Kidney (tissue), 14 donors: ENCODE measurements around the gene WSB1. TPM values are rescaled to one million over a fixed set of nuclear protein-coding genes. Genes with fewer than 3 reads are reported as not detected.

ENCODE experiments used
- DNase-seq, 5 donors: peaks; one replicate each; pipeline ENCODE4 v3.0.0-alpha.2; 2013 to 2020
- FAIRE-seq: peaks from 2 replicates; lab custom pipeline; 2012; peaks lifted over from hg19 to GRCh38; lab: Jason Lieb, UNC
- H3K27ac ChIP-seq, 2 donors: one replicate each; pipeline ENCODE4 v1.7.0; 2013; ENCODE audit warnings: low read depth in 2 of 2, low read length in 2 of 2, inconsistent platforms in 1 of 2
- H3K27me3 ChIP-seq: one replicate; pipeline ENCODE4 v1.7.1; 2013; ENCODE audit warnings: low read length, inconsistent platforms; ENCODE audit not compliant: control insufficient read depth, insufficient read depth
- H3K36me3 ChIP-seq, 3 donors: one replicate each; pipeline versions ENCODE4 v1.7.0 to v1.7.1; 2013; ENCODE audit warnings: low read length in 3 of 3, control low read depth in 1 of 3, inconsistent platforms in 1 of 3; ENCODE audit not compliant: insufficient read depth in 3 of 3, control insufficient read depth in 2 of 3
- H3K4me1 ChIP-seq, 3 donors: one replicate each; pipeline versions ENCODE4 v1.7.0 to v1.7.1; 2013; ENCODE audit warnings: low read length in 3 of 3, inconsistent platforms in 1 of 3, low read depth in 1 of 3; ENCODE audit not compliant: control insufficient read depth in 2 of 3, insufficient read depth in 2 of 3
- H3K4me3 ChIP-seq, 3 donors: one replicate each; pipeline versions ENCODE4 v1.7.0 to v1.8.1; 2013; ENCODE audit warnings: low read length in 3 of 3, control low read depth in 1 of 3, inconsistent platforms in 1 of 3
- H3K9ac ChIP-seq, 3 donors: one replicate each; pipeline versions ENCODE4 v1.7.0 to v1.7.1; 2013; ENCODE audit warnings: low read length in 3 of 3, control low read depth in 1 of 3, inconsistent platforms in 1 of 3
- H3K9me3 ChIP-seq, 3 donors: one replicate each; pipeline versions ENCODE4 v1.7.0 to v1.7.1; 2013; ENCODE audit warnings: low read length in 3 of 3, control low read depth in 1 of 3, inconsistent platforms in 1 of 3; ENCODE audit not compliant: control insufficient read depth in 2 of 3, insufficient read depth in 1 of 3
- CTCF ChIP-seq: IDR thresholded peaks from 3 replicates; pipeline ENCODE4 v1.5.1; 2012; ENCODE audit warnings: mild to moderate bottlenecking, moderate library complexity, borderline replicate concordance; ENCODE audit not compliant: insufficient read depth; ENCODE audit errors: extremely low read depth
- intact Hi-C: fragments of 100-400 bp; cut with DNase I; formaldehyde crosslinking; loops from one replicate; pipeline ENCODE4 v1.11.1; 2022
- polyA plus RNA-seq: library from polyadenylated mRNA; stranded (reverse); fragments of 350-450 nt; fragmentation: Illumina TruSeq; extraction: RNeasy Lipid Tissue Mini Kit (QIAGEN cat#74804); gene quantifications from one replicate; pipeline ENCODE4 v1.2.3, GENCODE V29; 2014; ENCODE audit warnings: low read depth, low replicate concordance; ENCODE audit not compliant: insufficient read depth
- total RNA-seq: library from RNA; stranded (reverse); fragmentation: NEBNext Ultra II Directional; extraction: Animal tissue kit (Norgen Biotek cat#: 25700); gene quantifications from one replicate; pipeline ENCODE4 v1.2.1, GENCODE V29; 2021
- donor health status: control.
- donor health status: control.
- donor health status: control.
- donor health status: control.
- donor health status: control.
- donor health status: DM: yes; HTN: yes; CAD: no.
- donor health status: Normal renal cell carcinoma (clear cell type).

WSB1 gene
- total and polyA plus RNA-seq, 2 donors from 2014 or later = 59.8 to 195 TPM

- FAIRE-seq = no peak
- H3K9me3 ChIP-seq = no peaks in the 10 kb centered on the region
- TF ChIP-seq CTCF = no peak
- H3K36me3 ChIP-seq = peaks cover 0 to 4% (median 0%) of the 10 kb centered on the region in 3 donors
- H3K27me3 ChIP-seq = no peaks in the 10 kb centered on the region
- H3K27ac ChIP-seq = peak overlapping the region; percentile 15 to 58
- H3K4me1 ChIP-seq = peaks cover 0 to 23% (median 20%) of the 10 kb centered on the region in 3 donors
- intact Hi-C loops = no loop called here
- H3K4me3 ChIP-seq = no peak overlapping the region
- no peak for DNase-seq
- no peak overlapping the region for H3K9ac ChIP-seq
Observed at GRCh38 chr17:27322690-27323508, 29.0 kb downstream of the WSB1 start.

- DNase-seq = peak; percentile 36 to 94 (median 39)
- no peak for FAIRE-seq
- no peak overlapping the region for H3K9ac ChIP-seq
- no peak overlapping the region for H3K4me3 ChIP-seq
- H3K27ac ChIP-seq = peak overlapping the region in 1 of 2 donors; percentile 15
- peaks cover 0 to 1% (median 0%) of the 10 kb centered on the region in 3 donors for H3K36me3 ChIP-seq
- H3K4me1 ChIP-seq = peaks cover 0 to 21% (median 20%) of the 10 kb centered on the region in 3 donors
- intact Hi-C loops = no loop called here
- no peaks in the 10 kb centered on the region for H3K9me3 ChIP-seq
- no peak for TF ChIP-seq CTCF
- H3K27me3 ChIP-seq = no peaks in the 10 kb centered on the region
Observed at GRCh38 chr17:27323538-27324215, 29.8 kb downstream of the WSB1 start.

GRCh38 chr17:27324771-27325339 is 30.9 kb downstream of the WSB1 start:
- Histone ChIP-seq H3K9me3 (no peaks in the 10 kb centered on the region), H3K27ac (no peak overlapping the region), H3K4me3 (no peak overlapping the region), H3K9ac (no peak overlapping the region), H3K27me3 (no peaks in the 10 kb centered on the region), H3K36me3 (no peaks in the 10 kb centered on the region), H3K4me1 (peaks cover 0 to 20% (median 18%) of the 10 kb centered on the region in 3 donors)
- TF ChIP-seq CTCF = no peak
- intact Hi-C loops = no loop called here
- DNase-seq (no peak), FAIRE-seq (no peak)
